Smooth muscle cell (in vitro differentiated cells): ENCODE data around the gene GPR108. TPM values are rescaled to one million over a fixed set of nuclear protein-coding genes. Genes with fewer than 3 reads are reported as not detected.

ENCODE experiments used
- DNase-seq: peaks from one replicate; lab custom pipeline; 2025; ENCODE audit not compliant: unreplicated experiment; lab: John Stamatoyannopoulos, UW
- H2AFZ ChIP-seq: fragments of 200-600 bp; sonication (generic); 2 replicates; pipeline ENCODE4 v1.6.0; 2016; ENCODE audit warnings: antibody characterized with exemption, low read depth, mild to moderate bottlenecking
- H3F3A ChIP-seq: fragments of 200-600 bp; sonication (generic); 2 replicates; pipeline ENCODE4 v1.6.0; 2017; ENCODE audit warnings: antibody characterized with exemption, low read depth
- H3K27ac ChIP-seq: fragments of 200-600 bp; sonication (generic); 2 replicates; pipeline ENCODE4 v1.5.1; 2016; ENCODE audit warnings: low read depth, mild to moderate bottlenecking
- H3K27me3 ChIP-seq: fragments of 200-600 bp; sonication (generic); 2 replicates; pipeline ENCODE4 v1.6.1; 2016; ENCODE audit warnings: low read depth, mild to moderate bottlenecking
- H3K36me3 ChIP-seq: fragments of 200-600 bp; sonication (generic); 2 replicates; pipeline ENCODE4 v1.5.1; 2016; ENCODE audit warnings: low read depth
- H3K4me1 ChIP-seq: fragments of 200-600 bp; sonication (generic); 2 replicates; pipeline ENCODE4 v1.5.1; 2016; ENCODE audit warnings: low read depth
- H3K4me2 ChIP-seq: fragments of 200-600 bp; sonication (generic); 2 replicates; pipeline ENCODE4 v1.6.0; 2016; ENCODE audit warnings: mild to moderate bottlenecking
- H3K4me3 ChIP-seq: fragments of 200-600 bp; sonication (generic); 2 replicates; pipeline ENCODE4 v1.5.1; 2016; ENCODE audit warnings: mild to moderate bottlenecking
- H3K79me2 ChIP-seq: fragments of 200-600 bp; sonication (generic); 2 replicates; pipeline ENCODE4 v1.6.0; 2016; ENCODE audit warnings: low read depth, mild to moderate bottlenecking
- H3K9ac ChIP-seq: fragments of 200-600 bp; sonication (generic); 2 replicates; pipeline ENCODE4 v1.6.0; 2016; ENCODE audit warnings: low read depth
- H3K9me3 ChIP-seq: fragments of 200-600 bp; sonication (generic); replicated peaks from 2 replicates; pipeline ENCODE4 v1.5.1; 2016; ENCODE audit warnings: low read depth
- H4K20me1 ChIP-seq: fragments of 200-600 bp; sonication (generic); 2 replicates; pipeline ENCODE4 v1.6.0; 2016; ENCODE audit warnings: low read depth
- CTCF ChIP-seq: fragments of 200-600 bp; sonication (generic); IDR thresholded peaks from 2 replicates; pipeline ENCODE4 v1.5.1; 2017; ENCODE audit warnings: borderline replicate concordance, mild to moderate bottlenecking, antibody characterized with exemption; ENCODE audit not compliant: insufficient read depth, poor library complexity, severe bottlenecking
- WGBS: methylation state at CpG from one replicate; pipeline ENCODE4 v1.1.7; 2016; ENCODE audit warnings: low lambda C conversion rate; 5-methylcytosine and 5-hydroxymethylcytosine counted together
- polyA plus RNA-seq: library from polyadenylated mRNA; unstranded; fragments of >200 nt; fragmentation: Nextera tagmentation; extraction: Ambion mirVana; gene quantifications from 2 replicates; pipeline ENCODE4 v1.2.1, GENCODE V29; 2016
- total RNA-seq: library from RNA; depleted of rRNA; stranded (reverse); fragments of >200 nt; gene quantifications from 2 replicates; pipeline ENCODE4 v1.2.3, GENCODE V29; 2014

Gene GPR108
- total and polyA plus RNA-seq, 2 experiments from 2014 or later = 34.4 to 62.1 TPM

- peaks cover 23% of the 10 kb centered on the region for H4K20me1 ChIP-seq
- no peak overlapping the region for H2AFZ ChIP-seq
- H3K27me3 ChIP-seq = no peaks in the 10 kb centered on the region
- H3K4me3 ChIP-seq = peak overlapping the region; percentile 47
- DNase-seq = peak; percentile 79
- 17% methylated on average over 13 of the region's 13 CpGs for WGBS
- H3K9me3 ChIP-seq = no peaks in the 10 kb centered on the region
- H3F3A ChIP-seq = peaks cover 30% of the 10 kb centered on the region
- peak overlapping the region; percentile 69 for H3K27ac ChIP-seq
- TF ChIP-seq CTCF = peak; percentile 49
- H3K4me1 ChIP-seq = peaks cover 41% of the 10 kb centered on the region
- no peaks in the 10 kb centered on the region for H3K36me3 ChIP-seq
- H3K79me2 ChIP-seq = peaks cover 28% of the 10 kb centered on the region
- H3K4me2 ChIP-seq = peak overlapping the region; percentile 80
- H3K9ac ChIP-seq = peak overlapping the region; percentile 29
These were observed 750 bp upstream of the GPR108 start for GRCh38 chr19:6737873-6738786.

GRCh38 chr19:6736917-6737283 is 480 bp downstream of the GPR108 start:
- TF ChIP-seq CTCF = no peak
- H3K36me3 ChIP-seq = no peaks in the 10 kb centered on the region
- 4% methylated on average over 16 of the region's 16 CpGs for WGBS

GRCh38 chr19:6736169-6736916 is 1.0 kb downstream of the GPR108 start:
- peak; percentile 48 for TF ChIP-seq CTCF
- H3F3A ChIP-seq = peaks cover 26% of the 10 kb centered on the region
- H3K4me1 ChIP-seq = peaks cover 25% of the 10 kb centered on the region
- H3K9me3 ChIP-seq = no peaks in the 10 kb centered on the region
- no peaks in the 10 kb centered on the region for H3K36me3 ChIP-seq
- peak overlapping the region; percentile 91 for H3K4me2 ChIP-seq
- no peaks in the 10 kb centered on the region for H3K27me3 ChIP-seq
- peak overlapping the region; percentile 95 for H3K9ac ChIP-seq
- H2AFZ ChIP-seq = peak overlapping the region; percentile 13
- H3K79me2 ChIP-seq = peaks cover 16% of the 10 kb centered on the region
- 35% methylated on average over 25 of the region's 25 CpGs for WGBS
- H3K27ac ChIP-seq = peak overlapping the region; percentile 92
- H4K20me1 ChIP-seq = peaks cover 7% of the 10 kb centered on the region
- peak; percentile 55 for DNase-seq
- H3K4me3 ChIP-seq = peak overlapping the region; percentile 80

More at GRCh38 chr19:6736917-6737283, 480 bp downstream of the GPR108 start:
- peaks cover 22% of the 10 kb centered on the region for H3K79me2 ChIP-seq
- peak overlapping the region; percentile 91 for H3K4me2 ChIP-seq
- H3K4me1 ChIP-seq = peaks cover 31% of the 10 kb centered on the region
- H4K20me1 ChIP-seq = peaks cover 12% of the 10 kb centered on the region
- no peaks in the 10 kb centered on the region for H3K9me3 ChIP-seq
- peak overlapping the region; percentile 92 for H3K27ac ChIP-seq
- H3K27me3 ChIP-seq = no peaks in the 10 kb centered on the region
- H3F3A ChIP-seq = peaks cover 30% of the 10 kb centered on the region
- peak overlapping the region; percentile 80 for H3K4me3 ChIP-seq
- peak overlapping the region; percentile 43 for H2AFZ ChIP-seq
- DNase-seq = peak; percentile 56
- peak overlapping the region; percentile 95 for H3K9ac ChIP-seq
